ENCODE results near the gene CCDC198. TPM values are rescaled to one million over a fixed set of nuclear protein-coding genes. Genes with fewer than 3 reads are reported as not detected.
A peak's percentile ranks its signal among the peaks of the same experiment; 100 is the strongest.

Gene CCDC198
- not detected for total RNA-seq
- long read RNA-seq, result 0 reads

DNA sequence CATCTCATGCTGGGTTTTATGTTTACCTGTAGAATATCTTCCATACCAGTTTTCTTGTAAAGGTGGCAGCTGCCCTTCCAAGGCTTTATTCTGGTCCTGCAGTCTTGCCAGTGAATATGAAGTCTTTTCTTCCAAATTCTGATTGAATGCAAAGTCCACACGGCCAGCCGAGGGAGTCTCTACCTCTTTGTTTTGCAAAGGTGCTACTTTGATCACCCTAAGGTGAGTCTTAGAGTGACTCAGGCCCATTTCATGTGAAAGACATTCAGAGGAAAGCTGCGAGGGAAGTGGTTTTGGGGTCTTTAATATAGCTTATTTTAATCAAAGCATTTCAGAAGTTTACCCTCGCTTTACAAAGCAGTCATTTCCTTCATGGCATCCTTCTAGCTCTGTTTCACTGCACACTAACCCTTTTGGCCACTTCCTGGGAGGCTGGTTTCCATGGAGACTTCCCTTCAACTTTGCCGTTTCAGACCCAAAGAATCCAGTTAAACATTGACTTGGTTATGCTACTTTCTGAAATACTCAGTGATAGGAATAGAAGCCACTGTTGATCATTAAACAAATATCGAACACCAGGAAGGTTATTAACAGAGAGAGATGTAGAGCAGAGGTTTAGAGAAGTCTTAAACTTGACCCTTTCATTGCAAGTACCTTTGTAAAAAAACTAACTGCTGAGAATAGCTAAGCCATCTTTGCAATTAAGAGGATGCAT is at the start of gene CCDC198:
TSS of gene CCDC198 (minus strand) at position 391 of the 715 bp plus-strand sequence. CDS start at position 249, 142 bp downstream.
- intact Hi-C loops (cut with DNase I), result no loop called here
- TF ChIP-seq CTCF (IDR thresholded peaks at IDR 0.05), result no peak
- no peak for ATAC-seq
- Histone ChIP-seq H3K36me3 (no peaks in the 10 kb centered on the region), H3K9me3 (no peaks in the 10 kb centered on the region), H3K4me1 (no peaks in the 10 kb centered on the region), H3K27ac (no peak within 1 kb of the TSS), H3K27me3 (ENCODE audit: low read depth) (no peaks in the 10 kb centered on the region), H3K4me3 (no peak within 1 kb of the TSS)
- DNase-seq, result no peak

- ATAC-seq, result no peak
- Histone ChIP-seq H3K4me3 (no peak overlapping the region), H3K9me3 (no peaks in the 10 kb centered on the region), H3K4me1 (no peaks in the 10 kb centered on the region), H3K27me3 (ENCODE audit: low read depth) (no peaks in the 10 kb centered on the region), H3K27ac (no peak overlapping the region), H3K36me3 (no peaks in the 10 kb centered on the region)
- intact Hi-C loops (cut with DNase I), result no loop called here
- no peak for DNase-seq
- TF ChIP-seq CTCF (IDR thresholded peaks at IDR 0.05), result peak; percentile 29
These were observed 39.6 kb upstream of the CCDC198 start for GRCh38 chr14:57533214-57533613.

GRCh38 chr14:57530571-57530970 is 36.9 kb upstream of the CCDC198 start:
- Histone ChIP-seq H3K4me1 (no peaks in the 10 kb centered on the region), H3K27ac (no peak overlapping the region), H3K9me3 (peaks cover 3% of the 10 kb centered on the region), H3K27me3 (ENCODE audit: low read depth) (no peaks in the 10 kb centered on the region), H3K36me3 (no peaks in the 10 kb centered on the region), H3K4me3 (no peak overlapping the region)
- no peak for TF ChIP-seq CTCF (IDR thresholded peaks at IDR 0.05)
- no peak for ATAC-seq
- intact Hi-C loops (cut with DNase I), result no loop called here
- no peak for DNase-seq

GRCh38 chr14:57526942-57527341 is 33.3 kb upstream of the CCDC198 start:
- H3K36me3 ChIP-seq, result no peaks in the 10 kb centered on the region
- DNase-seq, result no peak
- no peak overlapping the region for H3K4me3 ChIP-seq
- ATAC-seq, result no peak
- no peak for TF ChIP-seq CTCF (IDR thresholded peaks at IDR 0.05)
- intact Hi-C loops (cut with DNase I), result no loop called here
- peaks cover 3% of the 10 kb centered on the region for H3K9me3 ChIP-seq
- H3K27ac ChIP-seq, result no peak overlapping the region
- H3K27me3 ChIP-seq (ENCODE audit: low read depth), result no peaks in the 10 kb centered on the region
- H3K4me1 ChIP-seq, result no peaks in the 10 kb centered on the region

- no peak for ATAC-seq
- H3K27me3 ChIP-seq (ENCODE audit: low read depth), result no peaks in the 10 kb centered on the region
- no peak for DNase-seq
- no peaks in the 10 kb centered on the region for H3K36me3 ChIP-seq
- intact Hi-C loops (cut with DNase I), result no loop called here
- no peak overlapping the region for H3K4me3 ChIP-seq
- TF ChIP-seq CTCF (IDR thresholded peaks at IDR 0.05), result no peak
- H3K4me1 ChIP-seq, result no peaks in the 10 kb centered on the region
- no peaks in the 10 kb centered on the region for H3K9me3 ChIP-seq
- H3K27ac ChIP-seq, result no peak overlapping the region
These were observed 25.4 kb upstream of the CCDC198 start for GRCh38 chr14:57519043-57519442.
